SU-DHL-6 (cell line): Measurements from ENCODE around the gene CDH11.

Source experiments
- H2AFZ ChIP-seq: fragments of 200-600 bp; sonication (generic); 2 replicates; pipeline ENCODE4 v1.6.1; 2014; ENCODE audit warnings: low read depth, mild to moderate bottlenecking, moderate library complexity, mixed read lengths, antibody characterized with exemption, low read length; ENCODE audit not compliant: severe bottlenecking
- H3F3A ChIP-seq: fragments of 200-600 bp; shearing (Covaris generic); 2 replicates; pipeline ENCODE4 v1.6.0; 2016; ENCODE audit warnings: antibody characterized with exemption, mild to moderate bottlenecking; ENCODE audit not compliant: insufficient read depth
- H3K27ac ChIP-seq: fragments of 200-600 bp; sonication (generic); 2 replicates; pipeline ENCODE4 v1.5.1; 2016; ENCODE audit warnings: low read depth, mild to moderate bottlenecking, low read length, moderate library complexity, mixed read lengths
- H3K27me3 ChIP-seq: fragments of 200-600 bp; sonication (generic), shearing (Covaris generic); 2 replicates; pipeline ENCODE4 v1.6.0; 2014; ENCODE audit warnings: mild to moderate bottlenecking, low read length
- H3K36me3 ChIP-seq: fragments of 200-600 bp; sonication (generic); 2 replicates; pipeline ENCODE4 v1.6.1; 2014; ENCODE audit warnings: mild to moderate bottlenecking, low read length, mixed read lengths
- H3K4me2 ChIP-seq: fragments of 300-600, 200-600 bp; shearing (Covaris generic), sonication (generic); 2 replicates; pipeline ENCODE4 v1.6.0; 2014; ENCODE audit warnings: low read length, low read depth, mild to moderate bottlenecking; ENCODE audit not compliant: poor library complexity, severe bottlenecking
- H3K4me3 ChIP-seq: fragments of 200-600 bp; sonication (generic); 2 replicates; pipeline ENCODE4 v1.5.1; 2014; ENCODE audit warnings: antibody characterized with exemption, low read length, mild to moderate bottlenecking, mixed read lengths; ENCODE audit not compliant: insufficient read depth, poor library complexity, severe bottlenecking
- H3K79me2 ChIP-seq: fragments of 200-600 bp; sonication (generic); 2 replicates; pipeline ENCODE4 v1.6.1; 2014; ENCODE audit warnings: mild to moderate bottlenecking, low read length, moderate library complexity; ENCODE audit not compliant: insufficient read depth
- H3K9ac ChIP-seq: fragments of 200-600 bp; sonication (generic); 2 replicates; pipeline ENCODE4 v1.7.0; 2014; ENCODE audit warnings: mild to moderate bottlenecking, low read length
- H3K9me2 ChIP-seq: fragments of 200-600 bp; sonication (generic); replicated peaks from 2 replicates; pipeline ENCODE4 v1.6.1; 2014; ENCODE audit warnings: low read length; ENCODE audit not compliant: insufficient read depth
- H3K9me3 ChIP-seq: fragments of 200-600 bp; sonication (generic); 2 replicates; pipeline ENCODE4 v1.6.1; 2014; ENCODE audit warnings: low read length, mixed read lengths; ENCODE audit not compliant: insufficient read depth
- H4K20me1 ChIP-seq: fragments of 200-600 bp; sonication (generic); 2 replicates; pipeline ENCODE4 v1.6.1; 2014; ENCODE audit warnings: low read depth, mild to moderate bottlenecking, antibody characterized with exemption, low read length, moderate library complexity, mixed read lengths
- CTCF ChIP-seq: fragments of 200-600 bp; sonication (generic); IDR thresholded peaks from one replicate; pipeline ENCODE4 v1.5.1; 2017; ENCODE audit warnings: antibody characterized with exemption, mild to moderate bottlenecking, low read length, moderate library complexity; ENCODE audit not compliant: insufficient read depth, poor library complexity, severe bottlenecking
- EZH2phosphoT487 ChIP-seq: fragments of 200-600 bp; sonication (generic), shearing (Covaris generic); conservative IDR thresholded peaks from 2 replicates; pipeline ENCODE4 v1.6.1; 2018; ENCODE audit warnings: mild to moderate bottlenecking, antibody characterized with exemption, low read length, moderate library complexity, mixed read lengths

Gene CDH11

GRCh38 chr16:64926476-64926875 lies 195.4 kb downstream of the CDH11 start:
- Histone ChIP-seq H3K36me3 (no peaks in the 10 kb centered on the region), H3K9me3 (peaks cover 6% of the 10 kb centered on the region; the same call in 1 of the 2 replicates), H2AFZ (no peak overlapping the region), H4K20me1 (no peaks in the 10 kb centered on the region), H3K27me3 (no peaks in the 10 kb centered on the region), H3K9ac (no peak overlapping the region), H3K4me3 (no peak overlapping the region), H3K4me2 (no peak overlapping the region), H3K27ac (no peak overlapping the region), H3K9me2 (no peaks in the 10 kb centered on the region), H3K79me2 (no peaks in the 10 kb centered on the region), H3F3A (no peaks in the 10 kb centered on the region)
- TF ChIP-seq EZH2phosphoT487 (no peak), CTCF (no peak)

- Histone ChIP-seq H3K9me3 (peaks cover 6% of the 10 kb centered on the region; the same call in 1 of the 2 replicates), H3K27ac (no peak overlapping the region), H3K27me3 (no peaks in the 10 kb centered on the region), H3K9ac (no peak overlapping the region), H3K9me2 (no peaks in the 10 kb centered on the region), H3K79me2 (no peaks in the 10 kb centered on the region), H3F3A (no peaks in the 10 kb centered on the region), H2AFZ (no peak overlapping the region), H3K4me2 (no peak overlapping the region), H4K20me1 (no peaks in the 10 kb centered on the region), H3K4me3 (no peak overlapping the region), H3K36me3 (no peaks in the 10 kb centered on the region)
- TF ChIP-seq CTCF (no peak), EZH2phosphoT487 (no peak)
Measured at GRCh38 chr16:64925166-64925565, 196.7 kb downstream of the CDH11 start.

- Histone ChIP-seq H3K79me2 (no peaks in the 10 kb centered on the region), H3K27ac (no peak overlapping the region), H3K9me2 (no peaks in the 10 kb centered on the region), H3K4me2 (no peak overlapping the region), H3K9me3 (peaks cover 6% of the 10 kb centered on the region; the same call in 1 of the 2 replicates), H3F3A (no peaks in the 10 kb centered on the region), H2AFZ (no peak overlapping the region), H3K36me3 (no peaks in the 10 kb centered on the region), H4K20me1 (no peaks in the 10 kb centered on the region), H3K4me3 (no peak overlapping the region), H3K9ac (no peak overlapping the region), H3K27me3 (no peaks in the 10 kb centered on the region)
- TF ChIP-seq CTCF = no peak
Measured at GRCh38 chr16:64924086-64924485, 197.8 kb downstream of the CDH11 start.
